Hepatocyte (in vitro differentiated cells): Measurements from ENCODE around the gene AGAP1.

ENCODE experiments used
- CTCF ChIP-seq: fragments of 200-600 bp; sonication (generic); IDR thresholded peaks from 2 replicates; pipeline ENCODE4 v1.5.1; 2016; ENCODE audit warnings: antibody characterized with exemption, mild to moderate bottlenecking; ENCODE audit not compliant: poor library complexity
- EZH2phosphoT487 ChIP-seq: fragments of 200-600 bp; sonication (generic); IDR thresholded peaks from one replicate; pipeline ENCODE4 v1.6.1; 2018; ENCODE audit warnings: antibody characterized with exemption, mild to moderate bottlenecking, low read depth, moderate library complexity; ENCODE audit not compliant: unreplicated experiment, severe bottlenecking

GRCh38 chr2:236052926-236053821, 559.3 kb downstream of the AGAP1 start:
- TF ChIP-seq CTCF (no peak), EZH2phosphoT487 (no peak)
